ENCODE results near the gene TRAM2.
A peak's percentile ranks its signal among the peaks of the same experiment; 100 is the strongest.

- TF ChIP-seq CREB1 (IDR thresholded peaks at IDR 0.05; ENCODE audit: low read depth) (no peak), RAD21 (IDR thresholded peaks at IDR 0.05; ENCODE audit: low read depth) (peak; percentile 51)
These were observed 21.4 kb upstream of the TRAM2 start for GRCh38 chr6:52598123-52598823.

Measured in Ishikawa (cell line).